SK-N-SH (cell line): Measurements from ENCODE around the gene CCDC154. TPM values are rescaled to one million over a fixed set of nuclear protein-coding genes. Genes with fewer than 3 reads are reported as not detected.

Source experiments
- CTCF ChIA-PET: fragments of 300-600, 350-600 bp; formaldehyde crosslinking; extraction: SDS; loops from one replicate; lab custom pipeline; 2021; lab: Yijun Ruan, JAX
- POLR2A ChIA-PET: fragments of 350-600 bp; sonication (Branson Sonifier 250); formaldehyde crosslinking; extraction: SDS; loops from one replicate; lab custom pipeline; 2020; ENCODE audit warnings: antibody characterized with exemption, inconsistent platforms; lab: Yijun Ruan, JAX
- DNase-seq: peaks from one replicate; pipeline ENCODE4 v3.0.0; 2012
- H2AFZ ChIP-seq: fragments of 200-600 bp; sonication (generic); 2 replicates; pipeline ENCODE4 v1.8.1; 2016; ENCODE audit warnings: antibody characterized with exemption, mild to moderate bottlenecking, low read depth
- H3F3A ChIP-seq: fragments of 200-600 bp; sonication (generic); replicated peaks from 2 replicates; pipeline ENCODE3; 2016; ENCODE audit warnings: antibody characterized with exemption, mild to moderate bottlenecking; ENCODE audit not compliant: insufficient read depth
- H3K27ac ChIP-seq, 2 experiments: fragments of 200-500 bp in 1 of 2; fragments of 200-600 bp in 1 of 2; sonication (Bioruptor generic) in 1 of 2; sonication (generic), shearing (Covaris generic) in 1 of 2; 2 replicates each; pipeline versions ENCODE4 v1.5.1 to v1.6.1; 2014 to 2016; ENCODE audit warnings: low read depth in 2 of 2, inconsistent platforms in 1 of 2, low read length in 1 of 2, mild to moderate bottlenecking in 1 of 2, mixed read lengths in 1 of 2
- H3K27me3 ChIP-seq: fragments of 200-600 bp; sonication (generic), shearing (Covaris generic); 2 replicates; pipeline ENCODE4 v1.6.1; 2016; ENCODE audit warnings: mixed run types; ENCODE audit not compliant: insufficient read depth
- H3K36me3 ChIP-seq, 2 experiments: fragments of 200-500 bp in 1 of 2; fragments of 200-600 bp in 1 of 2; sonication (Bioruptor generic) in 1 of 2; sonication (generic) in 1 of 2; replicated peaks in 1 of 2; 2 replicates each; pipeline versions ENCODE3 to v1.5.1; 2014 to 2016; ENCODE audit warnings: low read length in 1 of 2, mild to moderate bottlenecking in 1 of 2; ENCODE audit not compliant: insufficient read depth in 2 of 2, control insufficient read depth in 1 of 2
- H3K4me1 ChIP-seq, 2 experiments: fragments of 200-500 bp in 1 of 2; fragments of 200-600 bp in 1 of 2; sonication (Bioruptor generic) in 1 of 2; sonication (generic), shearing (Covaris generic) in 1 of 2; 2 replicates each; pipeline versions ENCODE4 v1.5.1 to v1.6.1; 2014 to 2016; ENCODE audit warnings: low read depth in 1 of 2, low read length in 1 of 2, mixed run types in 1 of 2; ENCODE audit not compliant: insufficient read depth in 2 of 2, control insufficient read depth in 1 of 2
- H3K4me2 ChIP-seq: fragments of 200-600 bp; sonication (generic), shearing (Covaris generic); 2 replicates; pipeline ENCODE4 v1.6.1; 2017; ENCODE audit warnings: mixed run types
- H3K4me3 ChIP-seq, 2 experiments: fragments of 200-500 bp in 1 of 2; fragments of 200-600 bp in 1 of 2; sonication (Bioruptor generic) in 1 of 2; sonication (generic), shearing (Covaris generic) in 1 of 2; 2 replicates each; pipeline versions ENCODE4 v1.5.1 to v1.8.1; 2014 to 2016; ENCODE audit warnings: low read depth in 2 of 2, inconsistent platforms in 1 of 2, low read length in 1 of 2, mild to moderate bottlenecking in 1 of 2, mixed read lengths in 1 of 2, moderate library complexity in 1 of 2
- H3K79me2 ChIP-seq: fragments of 200-600 bp; sonication (generic); 2 replicates; pipeline ENCODE4 v1.8.1; 2017; ENCODE audit warnings: mild to moderate bottlenecking; ENCODE audit not compliant: insufficient read depth
- H3K9ac ChIP-seq: fragments of 200-600 bp; sonication (generic); 2 replicates; pipeline ENCODE4 v1.6.1; 2017; ENCODE audit warnings: mixed run types
- H3K9me2 ChIP-seq: fragments of 200-600 bp; sonication (generic); 2 replicates; pipeline ENCODE4 v1.6.1; 2017; ENCODE audit warnings: mixed run types
- H3K9me3 ChIP-seq: fragments of 200-600 bp; sonication (generic); 2 replicates; pipeline ENCODE4 v1.6.1; 2017; ENCODE audit warnings: mixed run types, mild to moderate bottlenecking, moderate library complexity
- H4K20me1 ChIP-seq: fragments of 200-600 bp; sonication (generic); 2 replicates; pipeline ENCODE4 v1.6.1; 2017; ENCODE audit warnings: mild to moderate bottlenecking, mixed run types; ENCODE audit not compliant: insufficient read depth
- CHD2 ChIP-seq: fragments of 150-350 bp; IDR thresholded peaks from 2 replicates; pipeline ENCODE4 v1.6.1; 2018; ENCODE audit warnings: low read length; ENCODE audit not compliant: partially characterized antibody
- ELF1 ChIP-seq: IDR thresholded peaks from 2 replicates; pipeline ENCODE4 v1.4.0; 2012
- EZH2phosphoT487 ChIP-seq: fragments of 200-600 bp; sonication (generic); IDR thresholded peaks from 2 replicates; pipeline ENCODE4 v1.6.1; 2017; ENCODE audit warnings: low read depth, mixed run types, mild to moderate bottlenecking, antibody characterized with exemption, moderate library complexity, borderline replicate concordance
- FOXJ3 ChIP-seq: sonication (generic); formaldehyde crosslinking; IDR thresholded peaks from 2 replicates; pipeline ENCODE4 v1.5.1; 2020; ENCODE audit warnings: mild to moderate bottlenecking, missing genetic modification reagents
- GABPA ChIP-seq: IDR thresholded peaks from 2 replicates; pipeline ENCODE4 v1.4.0; 2012; ENCODE audit warnings: low read depth, mild to moderate bottlenecking
- GATA2 ChIP-seq: sonication (generic); formaldehyde crosslinking; IDR thresholded peaks from 2 replicates; pipeline ENCODE4 v1.5.0; 2020; ENCODE audit warnings: mild to moderate bottlenecking, missing genetic modification reagents
- MXI1 ChIP-seq: IDR thresholded peaks from 2 replicates; pipeline ENCODE4 v1.6.1; 2012; ENCODE audit warnings: mild to moderate bottlenecking, low read depth, low read length, improper control_type of control experiment
- NFIC ChIP-seq: IDR thresholded peaks from 2 replicates; pipeline ENCODE4 v1.4.0; 2012; ENCODE audit warnings: borderline replicate concordance
- NRF1 ChIP-seq: IDR thresholded peaks from 2 replicates; pipeline ENCODE4 v1.6.1; 2012; ENCODE audit warnings: low read depth, mild to moderate bottlenecking, low read length
- POLR2AphosphoS5 ChIP-seq: IDR thresholded peaks from 2 replicates; pipeline ENCODE4 v1.6.1; 2012; ENCODE audit warnings: low read depth, low read length
- RCOR1 ChIP-seq: fragments of 150-350 bp; IDR thresholded peaks from 2 replicates; pipeline ENCODE4 v1.6.1; 2017; ENCODE audit warnings: antibody characterized with exemption, low read length
- RXRA ChIP-seq: IDR thresholded peaks from 2 replicates; pipeline ENCODE4 v1.4.0; 2012; ENCODE audit warnings: low read depth, mild to moderate bottlenecking, borderline replicate concordance
- SIN3A ChIP-seq: IDR thresholded peaks from 2 replicates; pipeline ENCODE4 v1.6.1; 2012; ENCODE audit warnings: low read depth, mild to moderate bottlenecking, low read length, moderate library complexity, borderline replicate concordance
- SMC3 ChIP-seq: IDR thresholded peaks from 2 replicates; pipeline ENCODE4 v1.6.1; 2012; ENCODE audit warnings: low read depth, low read length, improper control_type of control experiment
- TAF1 ChIP-seq: IDR thresholded peaks from 2 replicates; pipeline ENCODE4 v1.6.1; 2012; ENCODE audit warnings: low read depth, mild to moderate bottlenecking, low read length, moderate library complexity, borderline replicate concordance
- TCF12 ChIP-seq: IDR thresholded peaks from 2 replicates; pipeline ENCODE4 v1.4.0; 2012
- YY1 ChIP-seq: IDR thresholded peaks from 2 replicates; pipeline ENCODE4 v1.4.0; 2012; ENCODE audit warnings: low read depth, mild to moderate bottlenecking
- WGBS: methylation state at CpG from one replicate; pipeline ENCODE4 v1.1.6; 2017; ENCODE audit warnings: low lambda C conversion rate; 5-methylcytosine and 5-hydroxymethylcytosine counted together
- polyA plus RNA-seq, 3 experiments: library from polyadenylated mRNA; depleted of rRNA; stranded (reverse); fragments of >200 nt; gene quantifications; 2 replicates each; pipeline ENCODE4 v1.2.3, GENCODE V29; 2012
- TF ChIP-seq, protein P1 (sequence below): IDR thresholded peaks from 2 replicates; pipeline ENCODE4 v1.4.0; 2012; ENCODE audit warnings: low read depth, borderline replicate concordance
- TF ChIP-seq, protein P2 (sequence below): fragments of 200-600 bp; sonication (generic); IDR thresholded peaks from 2 replicates; pipeline ENCODE4 v1.6.1; 2017; ENCODE audit warnings: antibody characterized with exemption, mild to moderate bottlenecking, moderate library complexity
- TF ChIP-seq, protein P3 (sequence below): fragments of 150-350 bp; IDR thresholded peaks from 2 replicates; pipeline ENCODE4 v1.6.1; 2016; ENCODE audit warnings: mild to moderate bottlenecking, low read depth, low read length
- TF ChIP-seq, protein P4 (sequence below): IDR thresholded peaks from 2 replicates; pipeline ENCODE4; 2012
- TF ChIP-seq, protein P5 (sequence below): IDR thresholded peaks from 2 replicates; pipeline ENCODE4 v1.4.0; 2012; ENCODE audit warnings: low read depth, borderline replicate concordance

CCDC154 gene
- polyA plus RNA-seq, 1 of the 3 experiments (the other 2 are of a cell fraction), result 0.35 TPM

DNA sequence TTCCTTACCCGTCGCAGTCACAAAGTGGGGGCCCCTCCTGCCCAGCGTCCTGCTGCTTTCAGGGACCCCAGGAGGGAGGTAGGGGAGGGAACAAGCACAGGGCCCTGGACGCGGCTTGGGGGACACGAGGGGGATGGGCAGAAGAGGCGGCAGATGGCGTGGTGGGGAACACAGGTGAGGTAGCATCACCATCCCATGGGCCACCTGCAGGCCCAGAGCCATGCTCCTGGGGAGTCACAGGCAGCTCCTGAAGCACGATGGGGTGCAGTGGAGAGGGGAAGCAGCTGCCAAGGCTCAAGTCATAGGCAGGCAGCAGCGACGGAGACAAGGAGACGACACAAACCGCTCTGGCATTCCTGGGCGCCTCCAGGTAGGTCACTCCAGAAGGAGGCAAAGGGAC lies 40.6 kb downstream of the CCDC154 start:
- Histone ChIP-seq H3K4me2 (no peak overlapping the region), H4K20me1 (peaks cover 9% of the 10 kb centered on the region; the same call in 1 of the 2 replicates), H3K9me2 (no peaks in the 10 kb centered on the region), H3K36me3 (peaks cover 0 to 10% of the 10 kb centered on the region in 2 experiments), H3K27ac (no peak overlapping the region), H3K4me3 (no peak overlapping the region), H3F3A (no peaks in the 10 kb centered on the region), H3K4me1 (peaks cover 0 to 6% of the 10 kb centered on the region in 2 experiments; a peak in 1 of 4 replicates), H2AFZ (no peak overlapping the region), H3K9me3 (no peaks in the 10 kb centered on the region), H3K9ac (no peak overlapping the region), H3K27me3 (no peaks in the 10 kb centered on the region), H3K79me2 (peaks cover 18% of the 10 kb centered on the region; the same call in 1 of the 2 replicates)
- DNase-seq, result no peak
- ChIA-PET POLR2A (no interaction called here), CTCF (interaction anchor here (1.9 kb wide), 1 partner anchor 40 kb away, joined by 7 read pairs; no protein-coding TSS in a partner anchor)
- TF ChIP-seq NFIC (no peak), GABPA (no peak), SIN3A (no peak), SMC3 (no peak), RCOR1 (no peak), TAF1 (no peak), EZH2phosphoT487 (no peak), CHD2 (no peak), FOXJ3 (CRISPR knock-in tag) (no peak), MXI1 (no peak), TCF12 (no peak)
- TF ChIP-seq, protein P1, sequence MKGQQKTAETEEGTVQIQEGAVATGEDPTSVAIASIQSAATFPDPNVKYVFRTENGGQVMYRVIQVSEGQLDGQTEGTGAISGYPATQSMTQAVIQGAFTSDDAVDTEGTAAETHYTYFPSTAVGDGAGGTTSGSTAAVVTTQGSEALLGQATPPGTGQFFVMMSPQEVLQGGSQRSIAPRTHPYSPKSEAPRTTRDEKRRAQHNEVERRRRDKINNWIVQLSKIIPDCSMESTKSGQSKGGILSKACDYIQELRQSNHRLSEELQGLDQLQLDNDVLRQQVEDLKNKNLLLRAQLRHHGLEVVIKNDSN, result no peak
- TF ChIP-seq, protein P2, sequence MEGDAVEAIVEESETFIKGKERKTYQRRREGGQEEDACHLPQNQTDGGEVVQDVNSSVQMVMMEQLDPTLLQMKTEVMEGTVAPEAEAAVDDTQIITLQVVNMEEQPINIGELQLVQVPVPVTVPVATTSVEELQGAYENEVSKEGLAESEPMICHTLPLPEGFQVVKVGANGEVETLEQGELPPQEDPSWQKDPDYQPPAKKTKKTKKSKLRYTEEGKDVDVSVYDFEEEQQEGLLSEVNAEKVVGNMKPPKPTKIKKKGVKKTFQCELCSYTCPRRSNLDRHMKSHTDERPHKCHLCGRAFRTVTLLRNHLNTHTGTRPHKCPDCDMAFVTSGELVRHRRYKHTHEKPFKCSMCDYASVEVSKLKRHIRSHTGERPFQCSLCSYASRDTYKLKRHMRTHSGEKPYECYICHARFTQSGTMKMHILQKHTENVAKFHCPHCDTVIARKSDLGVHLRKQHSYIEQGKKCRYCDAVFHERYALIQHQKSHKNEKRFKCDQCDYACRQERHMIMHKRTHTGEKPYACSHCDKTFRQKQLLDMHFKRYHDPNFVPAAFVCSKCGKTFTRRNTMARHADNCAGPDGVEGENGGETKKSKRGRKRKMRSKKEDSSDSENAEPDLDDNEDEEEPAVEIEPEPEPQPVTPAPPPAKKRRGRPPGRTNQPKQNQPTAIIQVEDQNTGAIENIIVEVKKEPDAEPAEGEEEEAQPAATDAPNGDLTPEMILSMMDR, result no peak
- TF ChIP-seq, protein P3, sequence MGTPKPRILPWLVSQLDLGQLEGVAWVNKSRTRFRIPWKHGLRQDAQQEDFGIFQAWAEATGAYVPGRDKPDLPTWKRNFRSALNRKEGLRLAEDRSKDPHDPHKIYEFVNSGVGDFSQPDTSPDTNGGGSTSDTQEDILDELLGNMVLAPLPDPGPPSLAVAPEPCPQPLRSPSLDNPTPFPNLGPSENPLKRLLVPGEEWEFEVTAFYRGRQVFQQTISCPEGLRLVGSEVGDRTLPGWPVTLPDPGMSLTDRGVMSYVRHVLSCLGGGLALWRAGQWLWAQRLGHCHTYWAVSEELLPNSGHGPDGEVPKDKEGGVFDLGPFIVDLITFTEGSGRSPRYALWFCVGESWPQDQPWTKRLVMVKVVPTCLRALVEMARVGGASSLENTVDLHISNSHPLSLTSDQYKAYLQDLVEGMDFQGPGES, result no peak
- 90% methylated on average over 14 of the region's 14 CpGs for WGBS

DNA sequence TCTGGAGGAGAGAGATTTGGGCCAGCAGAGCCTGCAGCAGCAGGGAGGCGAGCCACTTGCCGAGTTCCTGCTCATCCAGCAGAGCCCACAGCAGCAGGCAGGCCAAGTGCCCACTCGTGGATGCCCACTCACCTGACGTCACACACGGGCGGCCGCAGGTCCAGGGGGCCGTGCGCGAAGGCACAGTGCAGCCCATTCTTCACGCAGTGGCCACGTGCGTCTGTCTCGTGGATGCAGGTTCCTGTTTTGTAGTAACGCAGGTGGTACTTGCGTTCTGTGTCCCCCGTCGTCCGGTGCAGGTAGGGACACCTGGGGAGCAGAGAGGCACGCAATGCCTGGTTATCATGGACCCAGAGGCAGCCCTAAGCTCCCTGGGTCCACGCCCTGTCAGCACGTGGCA lies 41.3 kb downstream of the CCDC154 start:
- Histone ChIP-seq H4K20me1 (peaks cover 9% of the 10 kb centered on the region; the same call in 1 of the 2 replicates), H3K79me2 (peaks cover 13% of the 10 kb centered on the region; the same call in 1 of the 2 replicates), H3K27me3 (no peaks in the 10 kb centered on the region), H3K4me3 (no peak overlapping the region), H3K27ac (no peak overlapping the region), H3K4me2 (no peak overlapping the region), H3K9ac (no peak overlapping the region), H2AFZ (no peak overlapping the region), H3K9me2 (no peaks in the 10 kb centered on the region), H3K4me1 (peaks cover 0 to 3% of the 10 kb centered on the region in 2 experiments; a peak in 1 of 4 replicates), H3K36me3 (peaks cover 0 to 10% of the 10 kb centered on the region in 2 experiments), H3K9me3 (no peaks in the 10 kb centered on the region), H3F3A (no peaks in the 10 kb centered on the region)
- DNase-seq, result no peak
- ChIA-PET POLR2A (no interaction called here), CTCF (interaction anchor here (1.9 kb wide), 1 partner anchor 39 kb away, joined by 7 read pairs; no protein-coding TSS in a partner anchor)
- WGBS, result 93% methylated on average over 10 of the region's 22 CpGs
- no peak for TF ChIP-seq NFIC
- TF ChIP-seq, protein P4, sequence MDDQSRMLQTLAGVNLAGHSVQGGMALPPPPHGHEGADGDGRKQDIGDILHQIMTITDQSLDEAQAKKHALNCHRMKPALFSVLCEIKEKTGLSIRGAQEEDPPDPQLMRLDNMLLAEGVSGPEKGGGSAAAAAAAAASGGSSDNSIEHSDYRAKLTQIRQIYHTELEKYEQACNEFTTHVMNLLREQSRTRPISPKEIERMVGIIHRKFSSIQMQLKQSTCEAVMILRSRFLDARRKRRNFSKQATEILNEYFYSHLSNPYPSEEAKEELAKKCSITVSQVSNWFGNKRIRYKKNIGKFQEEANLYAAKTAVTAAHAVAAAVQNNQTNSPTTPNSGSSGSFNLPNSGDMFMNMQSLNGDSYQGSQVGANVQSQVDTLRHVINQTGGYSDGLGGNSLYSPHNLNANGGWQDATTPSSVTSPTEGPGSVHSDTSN, result no peak
- no peak for TF ChIP-seq MXI1
- no peak for TF ChIP-seq POLR2AphosphoS5
- TF ChIP-seq ELF1, result no peak
- TF ChIP-seq, protein P5, sequence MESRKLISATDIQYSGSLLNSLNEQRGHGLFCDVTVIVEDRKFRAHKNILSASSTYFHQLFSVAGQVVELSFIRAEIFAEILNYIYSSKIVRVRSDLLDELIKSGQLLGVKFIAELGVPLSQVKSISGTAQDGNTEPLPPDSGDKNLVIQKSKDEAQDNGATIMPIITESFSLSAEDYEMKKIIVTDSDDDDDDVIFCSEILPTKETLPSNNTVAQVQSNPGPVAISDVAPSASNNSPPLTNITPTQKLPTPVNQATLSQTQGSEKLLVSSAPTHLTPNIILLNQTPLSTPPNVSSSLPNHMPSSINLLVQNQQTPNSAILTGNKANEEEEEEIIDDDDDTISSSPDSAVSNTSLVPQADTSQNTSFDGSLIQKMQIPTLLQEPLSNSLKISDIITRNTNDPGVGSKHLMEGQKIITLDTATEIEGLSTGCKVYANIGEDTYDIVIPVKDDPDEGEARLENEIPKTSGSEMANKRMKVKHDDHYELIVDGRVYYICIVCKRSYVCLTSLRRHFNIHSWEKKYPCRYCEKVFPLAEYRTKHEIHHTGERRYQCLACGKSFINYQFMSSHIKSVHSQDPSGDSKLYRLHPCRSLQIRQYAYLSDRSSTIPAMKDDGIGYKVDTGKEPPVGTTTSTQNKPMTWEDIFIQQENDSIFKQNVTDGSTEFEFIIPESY, result no peak
- no peak for TF ChIP-seq NRF1
- TF ChIP-seq RXRA, result no peak
- TF ChIP-seq GATA2 (CRISPR knock-in tag), result no peak
- TF ChIP-seq YY1, result no peak
- TF ChIP-seq SIN3A, result no peak
- no peak for TF ChIP-seq GABPA
